ENCODE results near the gene PEX26.
"Not testable (repeated sequence)": the region's sequence is repeated elsewhere in the genome, so short reads cannot be mapped to it uniquely, and the experiment has no call there.

PEX26 gene

GRCh38 chr22:18118345-18118915 lies 40.6 kb downstream of the PEX26 start:
- no peak for DNase-seq (ENCODE audit: low read depth, low spot score)

DNA sequence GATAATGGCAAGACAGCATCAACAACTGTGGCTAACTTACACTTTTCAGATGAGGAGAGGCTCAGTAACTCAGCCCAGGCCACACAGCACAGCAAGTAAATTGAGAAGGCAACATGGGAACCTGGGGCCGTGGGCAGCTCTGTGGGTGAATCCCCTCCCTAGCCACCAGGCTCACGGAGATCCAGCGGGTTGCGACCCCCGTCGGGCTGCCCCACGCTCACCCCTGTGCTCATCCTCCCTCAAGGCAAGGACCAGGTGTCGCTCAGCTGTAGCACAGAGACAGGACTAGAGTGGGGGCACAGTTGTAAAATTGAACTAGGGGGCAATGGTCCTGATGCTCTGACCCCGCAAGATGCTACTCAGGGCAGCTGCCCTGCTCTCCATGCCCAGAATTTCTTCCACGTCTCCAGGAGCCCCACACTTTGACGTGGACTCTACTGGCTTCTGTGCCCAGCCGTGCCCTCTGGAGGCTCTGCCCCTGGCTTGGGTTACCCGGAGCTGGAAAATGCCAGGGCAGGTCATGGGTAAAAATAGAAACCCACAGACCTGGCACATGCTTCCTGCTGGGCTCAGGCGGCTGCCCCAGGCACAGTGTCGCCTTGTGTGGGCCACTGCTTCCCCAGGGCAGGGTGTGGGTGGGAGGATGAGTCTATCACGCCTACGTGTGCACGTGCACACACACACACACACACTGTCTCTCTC lies 41.8 kb downstream of the PEX26 start:
- no peak for DNase-seq (ENCODE audit: low read depth, low spot score)

DNA sequence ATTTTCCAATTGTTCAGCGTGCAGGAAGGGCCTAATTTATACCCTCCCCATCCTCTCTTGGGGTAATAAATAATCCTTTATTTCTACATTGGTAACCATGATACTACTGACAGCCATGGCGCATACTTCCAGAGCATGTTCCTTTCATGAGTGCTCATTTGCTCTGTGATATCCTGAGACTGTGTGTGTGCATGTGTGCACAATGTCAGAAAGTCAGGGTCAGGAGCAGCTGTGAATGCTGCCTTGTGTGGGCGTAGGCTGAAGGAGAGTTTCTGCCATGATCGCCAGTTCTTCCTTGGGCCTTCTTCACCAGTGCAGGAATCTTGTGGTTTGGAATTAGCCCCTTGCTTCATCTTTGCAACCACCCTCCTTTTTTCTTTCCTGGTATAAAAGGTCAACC lies 43.1 kb downstream of the PEX26 start:
- DNase-seq (ENCODE audit: low read depth, low spot score), result no peak

DNA sequence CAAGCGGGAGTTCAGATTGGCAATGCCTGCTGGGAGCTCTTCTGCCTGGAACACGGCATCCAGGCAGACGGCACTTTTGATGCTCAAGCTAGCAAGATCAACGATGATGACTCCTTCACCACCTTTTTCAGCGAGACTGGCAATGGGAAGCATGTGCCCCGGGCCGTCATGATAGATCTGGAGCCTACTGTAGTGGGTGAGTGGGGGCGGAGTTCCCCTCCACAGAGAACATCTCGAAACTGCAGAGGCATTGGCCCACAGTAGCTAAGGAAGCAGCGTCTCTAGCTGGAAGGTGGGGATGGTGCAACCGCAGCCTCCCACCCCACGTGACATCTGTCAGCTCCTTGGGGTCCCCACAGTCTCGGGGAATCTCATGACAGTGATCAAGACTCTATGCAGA lies 43.7 kb downstream of the PEX26 start:
- no peak for DNase-seq (ENCODE audit: low read depth, low spot score)

GRCh38 chr22:18121954-18122554 lies 44.3 kb downstream of the PEX26 start:
- no peak for DNase-seq (ENCODE audit: low read depth, low spot score)

DNA sequence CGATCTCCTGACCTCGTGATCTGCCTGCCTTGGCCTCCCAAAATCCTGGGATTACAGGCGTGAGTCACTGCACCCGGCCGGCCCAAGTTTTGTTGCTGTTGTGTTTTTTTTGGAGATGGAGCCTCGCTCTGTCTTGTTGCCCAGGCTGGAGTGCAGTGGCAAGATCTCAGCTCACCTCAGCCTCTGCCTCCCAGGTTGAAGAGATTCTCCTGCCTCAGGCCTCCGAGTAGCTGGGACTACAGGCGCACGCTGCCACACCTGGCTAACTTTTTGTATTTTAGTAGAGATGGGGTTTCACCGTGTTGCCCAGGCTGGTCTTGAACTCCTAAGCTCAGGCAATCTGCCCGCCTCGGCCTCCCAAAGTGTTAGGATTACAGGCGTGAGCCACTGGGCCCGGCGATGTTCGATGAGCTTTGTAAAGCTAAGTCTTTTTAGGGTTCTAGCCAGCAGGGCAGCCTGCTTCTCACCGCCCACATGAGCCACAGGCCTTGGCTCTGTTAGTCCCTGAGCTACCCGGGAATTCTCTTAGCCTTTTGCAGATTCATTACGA lies 45.8 kb downstream of the PEX26 start:
- not testable (repeated sequence) for DNase-seq (ENCODE audit: low read depth, low spot score)

DNA sequence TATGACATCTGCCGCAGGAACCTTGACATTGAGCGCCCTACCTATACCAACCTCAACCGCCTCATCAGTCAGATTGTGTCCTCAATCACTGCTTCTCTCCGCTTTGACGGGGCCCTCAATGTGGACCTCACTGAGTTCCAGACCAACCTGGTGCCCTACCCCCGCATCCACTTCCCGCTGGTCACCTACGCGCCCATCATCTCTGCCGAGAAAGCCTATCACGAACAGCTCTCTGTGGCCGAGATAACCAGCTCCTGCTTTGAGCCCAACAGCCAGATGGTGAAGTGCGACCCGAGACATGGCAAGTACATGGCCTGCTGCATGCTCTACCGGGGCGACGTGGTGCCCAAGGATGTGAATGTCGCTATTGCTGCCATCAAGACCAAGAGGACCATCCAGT lies 48.8 kb downstream of the PEX26 start:
- DNase-seq (ENCODE audit: low read depth, low spot score), result no peak

GRCh38 chr22:18130018-18130417 lies 52.2 kb downstream of the PEX26 start:
- no peak for DNase-seq (ENCODE audit: low read depth, low spot score)

GRCh38 chr22:18130699-18131429 lies 53.1 kb downstream of the PEX26 start:
- no peak for DNase-seq (ENCODE audit: low read depth, low spot score)

DNA sequence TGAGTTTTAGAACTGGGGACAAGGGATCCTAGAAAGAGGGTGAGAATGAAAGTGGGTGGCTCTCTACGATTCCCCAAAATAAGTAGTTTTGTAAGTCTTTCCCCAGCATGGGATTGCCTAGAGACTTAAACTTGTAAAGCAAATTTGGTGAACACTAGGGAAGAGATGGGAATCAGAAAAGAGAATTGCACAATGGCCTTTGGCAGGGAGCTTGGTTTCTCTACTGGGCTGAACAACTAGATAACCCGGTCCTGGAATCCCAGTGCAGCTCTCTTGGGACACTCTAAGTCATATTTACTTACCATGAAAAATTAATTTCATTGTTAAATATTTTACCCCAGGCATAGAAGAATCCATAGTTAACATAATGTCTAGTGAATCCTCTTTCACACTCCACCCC lies 55.7 kb downstream of the PEX26 start:
- DNase-seq (ENCODE audit: low read depth, low spot score), result no peak

DNA sequence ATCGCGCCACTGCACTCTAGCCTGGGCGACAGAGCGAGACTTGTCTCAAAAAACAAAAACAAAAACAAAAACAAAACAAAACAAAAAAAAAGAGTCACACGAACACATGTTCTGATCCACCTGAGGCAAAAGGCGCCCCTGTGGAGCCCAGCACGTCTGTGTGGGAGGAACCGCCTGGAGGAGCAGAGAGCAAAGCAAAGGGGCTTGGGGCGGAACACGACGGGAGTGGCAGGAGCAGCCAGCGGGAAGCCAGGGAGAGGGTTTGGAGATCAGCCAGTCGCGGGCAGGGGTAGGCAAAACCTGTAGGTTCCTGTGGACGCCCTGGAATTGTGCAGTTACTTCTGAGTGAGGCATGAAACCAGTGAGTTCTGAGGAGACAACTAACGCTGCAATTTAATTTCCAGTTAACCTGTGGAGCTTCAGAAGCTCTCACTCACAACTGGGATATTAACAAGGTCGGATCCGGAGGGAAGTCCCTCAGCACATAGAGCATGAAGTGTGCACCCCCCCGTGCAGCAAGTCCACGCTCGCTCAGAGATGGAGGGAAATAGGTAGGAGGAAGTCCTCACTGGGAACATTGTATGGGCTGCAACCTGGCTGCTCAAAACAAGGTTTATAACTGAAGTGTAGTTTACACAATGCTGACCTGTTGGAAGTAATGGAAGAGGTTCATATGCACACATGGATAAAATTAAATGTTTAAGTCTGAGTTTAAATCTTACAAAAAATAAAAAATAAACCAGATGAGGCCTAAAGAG lies 59.0 kb downstream of the PEX26 start:
- no peak for DNase-seq (ENCODE audit: low read depth, low spot score)

GRCh38 chr22:18141004-18141403 lies 63.2 kb downstream of the PEX26 start:
- not testable (repeated sequence) for DNase-seq (ENCODE audit: low read depth, low spot score)

DNA sequence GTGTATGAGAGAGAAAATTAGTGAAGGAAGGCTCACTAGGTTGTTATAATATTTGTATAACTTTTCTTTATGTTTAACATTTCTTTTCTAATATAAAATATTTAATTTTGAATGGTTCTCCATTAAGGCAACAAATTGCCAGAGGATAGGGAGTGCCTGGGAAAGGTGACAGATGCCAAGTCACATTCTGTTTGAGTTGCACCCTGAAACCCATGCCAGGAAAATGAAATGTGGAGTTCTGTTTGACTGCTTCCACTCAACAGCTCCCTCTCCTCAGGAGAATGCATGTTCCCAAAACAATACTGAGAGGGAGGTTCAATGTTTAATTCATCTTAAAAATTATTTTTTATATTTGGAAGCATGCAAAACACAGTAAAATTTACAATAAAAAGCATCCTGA lies 66.3 kb downstream of the PEX26 start:
- no peak for DNase-seq (ENCODE audit: low read depth, low spot score)

GRCh38 chr22:18145676-18146388 lies 68.0 kb downstream of the PEX26 start:
- DNase-seq (ENCODE audit: low read depth, low spot score), result no peak

DNA sequence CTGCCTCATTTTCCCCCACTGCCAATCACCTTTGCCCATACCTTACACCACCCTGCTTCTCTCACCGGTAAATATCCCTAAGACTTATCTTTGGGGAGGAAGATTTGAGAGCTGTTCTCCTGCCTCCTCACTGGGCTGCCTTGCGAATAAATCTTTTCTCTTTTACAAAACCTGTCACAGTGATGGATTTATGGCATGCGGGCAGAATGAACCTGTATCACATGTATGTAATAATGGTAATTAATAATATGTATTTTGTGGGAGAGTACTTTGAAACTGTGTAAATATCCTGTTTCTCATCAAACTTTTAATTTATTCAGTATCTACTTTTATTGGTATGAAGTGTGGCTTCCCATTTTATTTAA lies 68.6 kb downstream of the PEX26 start:
- DNase-seq (ENCODE audit: low read depth, low spot score), result no peak

DNA sequence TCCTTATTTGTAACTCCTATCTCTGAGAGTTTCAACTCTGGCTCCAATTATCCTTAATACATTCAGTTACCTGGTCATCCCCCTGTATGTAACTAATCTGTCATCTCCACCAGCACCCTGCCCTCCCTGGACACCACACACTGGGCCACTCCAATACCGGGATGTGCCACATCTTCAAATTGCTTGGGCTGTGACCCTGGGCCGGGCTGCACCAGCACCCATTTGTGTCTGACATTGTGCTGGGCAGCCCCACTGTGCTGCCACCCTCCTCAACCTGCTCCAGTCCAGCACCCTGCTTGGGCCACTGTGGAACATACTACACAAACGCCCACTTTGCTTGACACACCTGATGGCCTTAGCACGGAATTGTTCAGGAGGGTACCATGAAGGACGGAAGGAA lies 70.0 kb downstream of the PEX26 start:
- no peak for DNase-seq (ENCODE audit: low read depth, low spot score)

GRCh38 chr22:18148293-18148965 lies 70.6 kb downstream of the PEX26 start:
- no peak for DNase-seq (ENCODE audit: low read depth, low spot score)

DNA sequence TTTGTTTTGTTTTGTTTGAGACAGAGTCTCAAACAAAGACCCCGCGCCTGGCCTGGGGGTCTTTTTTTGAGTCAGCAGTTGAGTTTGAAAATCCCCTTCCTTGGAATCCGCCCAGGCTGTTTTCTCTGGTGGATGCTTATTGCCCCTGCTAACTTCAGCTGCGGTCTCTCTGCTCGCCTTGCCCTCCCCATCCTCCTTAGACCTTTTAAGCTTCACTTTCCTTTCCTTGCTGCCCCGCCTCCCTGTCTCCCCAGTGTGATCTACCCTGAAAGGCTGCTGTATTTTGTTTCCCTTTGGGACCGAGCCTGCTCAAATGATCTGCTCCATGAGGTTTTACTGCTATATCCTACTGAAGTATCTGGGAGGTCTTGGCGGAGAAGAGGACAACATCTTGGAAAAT lies 74.7 kb downstream of the PEX26 start:
- DNase-seq (ENCODE audit: low read depth, low spot score), result no peak

DNA sequence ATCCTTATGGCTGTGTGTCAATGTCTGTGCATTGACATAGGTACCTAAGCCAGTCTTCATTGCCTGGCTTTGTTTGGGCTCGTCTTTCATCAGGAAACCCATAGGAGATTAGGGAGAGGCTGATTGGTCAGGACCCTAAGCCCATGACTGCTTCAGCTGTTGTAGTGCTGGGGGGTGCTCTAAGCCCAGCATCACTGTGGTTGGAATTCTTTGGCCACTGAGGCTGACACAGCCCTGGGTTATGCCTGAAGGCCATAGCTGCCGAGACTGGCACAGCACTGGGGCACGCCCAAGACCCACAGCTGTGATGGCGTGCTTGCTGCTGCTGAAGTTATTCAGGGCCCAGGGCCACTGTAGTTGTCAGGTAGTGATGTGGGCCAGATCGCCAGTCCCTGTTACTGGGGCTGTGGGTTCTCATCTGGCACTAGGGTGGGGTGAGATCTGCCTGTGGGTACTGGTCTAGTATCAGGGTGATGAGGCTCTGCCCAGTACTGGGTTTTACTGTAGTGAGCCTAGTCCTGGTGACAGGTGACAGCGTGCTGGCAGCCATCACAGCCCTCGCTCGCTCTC lies 77.1 kb downstream of the PEX26 start:
- DNase-seq (ENCODE audit: low read depth, low spot score), result no peak
